ENCODE measurements around the gene TMEM200A.

Gene TMEM200A

DNA sequence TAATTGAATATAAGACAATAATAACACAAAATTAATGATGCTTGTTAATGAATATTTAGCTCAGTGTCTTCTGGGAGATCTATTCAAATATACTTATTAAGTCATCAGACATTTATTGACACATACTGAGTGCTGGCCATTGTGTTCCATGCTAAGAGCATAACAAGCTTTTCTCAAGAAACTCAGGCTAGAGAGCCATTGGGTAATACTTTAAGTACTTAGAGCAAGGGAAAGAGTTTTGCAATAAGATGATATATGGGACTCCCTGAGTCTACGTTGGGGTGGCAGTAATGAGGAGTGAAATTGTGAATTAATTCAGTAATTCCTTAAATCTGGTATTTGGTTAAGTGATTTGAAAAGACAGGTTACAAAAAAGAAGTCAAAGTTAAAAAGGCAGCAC is 11.1 kb downstream of the TMEM200A start:
- intact Hi-C loops (cut with DNase I) = no loop called here
- no peak for DNase-seq

DNA sequence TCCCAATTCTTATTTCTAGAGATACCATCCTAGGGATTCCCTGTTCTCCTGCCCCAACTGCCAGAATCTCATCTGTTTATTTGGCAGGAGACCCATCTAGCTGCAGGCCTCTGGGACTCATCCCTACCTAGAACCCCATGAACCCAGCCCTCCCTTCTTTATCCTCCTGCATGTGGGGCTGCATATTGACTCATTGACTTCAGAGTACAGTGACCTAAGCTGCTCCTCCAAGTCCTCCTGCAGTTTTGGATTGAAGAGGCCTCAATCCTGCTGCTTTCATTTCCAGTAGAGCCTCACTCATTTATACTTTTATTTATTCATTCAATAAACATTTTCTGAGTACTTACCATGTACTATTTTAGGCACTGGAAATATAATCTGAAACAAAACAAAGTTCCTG is 11.6 kb downstream of the TMEM200A start:
- intact Hi-C loops (cut with DNase I) = no loop called here
- no peak for DNase-seq

- intact Hi-C loops (cut with DNase I) = no loop called here
- no peak for DNase-seq
These were observed 12.1 kb downstream of the TMEM200A start for GRCh38 chr6:130377915-130378314.

DNA sequence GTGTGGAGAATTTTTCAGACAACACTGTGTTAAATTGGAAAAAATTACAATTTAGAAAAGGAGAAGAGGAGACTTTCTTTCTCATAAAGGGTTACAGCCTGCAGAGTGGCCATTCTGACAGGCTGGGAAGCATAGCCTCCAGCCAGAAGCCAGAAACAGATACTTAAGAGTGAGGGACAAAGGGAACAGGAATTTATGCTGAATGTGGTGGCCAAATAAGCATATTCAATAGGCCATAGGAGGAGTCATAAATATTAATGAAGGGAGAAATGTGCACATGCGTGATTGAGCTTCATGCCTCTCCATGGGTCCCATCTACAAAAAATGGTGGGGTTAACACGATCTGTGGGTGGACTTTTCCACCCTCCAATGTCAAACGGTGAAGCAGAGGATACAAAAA is 13.4 kb downstream of the TMEM200A start:
- DNase-seq = no peak
- intact Hi-C loops (cut with DNase I) = no loop called here

DNA sequence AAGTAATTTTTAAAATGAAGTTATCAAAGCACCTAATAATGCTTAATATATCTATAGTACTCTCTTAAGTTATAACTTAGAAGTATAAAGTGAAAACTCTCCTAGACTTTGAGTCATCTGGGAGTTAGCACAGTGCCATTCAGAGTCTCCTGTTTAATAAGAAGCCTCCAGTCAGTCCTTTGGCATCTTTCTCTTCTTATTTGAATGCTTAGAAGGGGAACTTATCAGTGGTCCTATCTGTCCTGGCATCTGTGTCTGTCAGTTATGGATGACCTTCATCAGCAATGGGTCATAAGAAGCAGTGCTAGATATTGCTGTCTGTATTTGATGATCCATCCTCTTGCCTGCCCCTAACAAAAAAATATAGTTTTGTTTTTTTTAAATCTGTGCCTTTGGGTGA is 15.2 kb downstream of the TMEM200A start:
- intact Hi-C loops (cut with DNase I) = no loop called here
- DNase-seq = no peak

GRCh38 chr6:130381459-130382380 is 15.9 kb downstream of the TMEM200A start:
- DNase-seq = no peak
- intact Hi-C loops (cut with DNase I) = no loop called here

DNA sequence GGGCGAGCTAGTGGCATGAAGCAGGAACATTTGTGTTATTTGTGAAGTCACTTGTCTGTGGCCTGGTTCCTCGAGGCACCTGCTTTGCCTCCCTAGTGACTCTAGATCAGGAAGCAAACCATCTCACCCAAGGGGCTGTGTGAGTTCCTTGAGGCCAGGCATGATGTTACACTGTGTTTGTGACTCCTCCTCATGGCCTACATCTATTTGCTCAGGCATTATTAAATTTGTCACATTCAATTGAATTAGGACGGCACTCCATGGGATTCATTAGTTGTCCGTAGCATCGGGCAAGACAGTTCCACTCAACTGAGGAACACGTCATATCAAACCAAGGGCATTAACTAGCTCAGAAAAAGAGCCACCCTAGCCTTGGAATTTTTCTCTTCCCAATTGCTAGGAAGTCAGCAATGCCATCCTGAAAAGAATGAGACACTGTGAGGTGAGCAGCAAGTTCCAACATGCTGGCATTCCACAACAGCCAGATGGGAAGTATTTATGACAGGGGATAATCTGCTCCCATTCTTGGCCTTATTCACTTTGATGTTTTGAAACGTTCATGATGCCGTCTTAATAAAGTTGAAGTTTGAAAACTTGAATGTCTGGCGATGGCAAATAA is 17.2 kb downstream of the TMEM200A start:
- DNase-seq = no peak
- intact Hi-C loops (cut with DNase I) = no loop called here

GRCh38 chr6:130385064-130385695 is 19.4 kb downstream of the TMEM200A start:
- DNase-seq = no peak
- intact Hi-C loops (cut with DNase I) = no loop called here

- no peak for DNase-seq
- intact Hi-C loops (cut with DNase I) = no loop called here
These were observed 23.3 kb downstream of the TMEM200A start for GRCh38 chr6:130389142-130389541.

GRCh38 chr6:130390890-130391289 is 25.1 kb downstream of the TMEM200A start:
- DNase-seq = no peak
- intact Hi-C loops (cut with DNase I) = no loop called here

- intact Hi-C loops (cut with DNase I) = no loop called here
- DNase-seq = no peak
These were observed 27.5 kb downstream of the TMEM200A start for GRCh38 chr6:130393306-130393705.

- intact Hi-C loops (cut with DNase I) = no loop called here
- DNase-seq = peak in 9 of 10 donors; percentile 19 to 91 (median 55)
These were observed 28.4 kb downstream of the TMEM200A start for GRCh38 chr6:130394246-130394645.

- intact Hi-C loops (cut with DNase I) = no loop called here
These were observed 29.3 kb downstream of the TMEM200A start for GRCh38 chr6:130395164-130395563.

DNA sequence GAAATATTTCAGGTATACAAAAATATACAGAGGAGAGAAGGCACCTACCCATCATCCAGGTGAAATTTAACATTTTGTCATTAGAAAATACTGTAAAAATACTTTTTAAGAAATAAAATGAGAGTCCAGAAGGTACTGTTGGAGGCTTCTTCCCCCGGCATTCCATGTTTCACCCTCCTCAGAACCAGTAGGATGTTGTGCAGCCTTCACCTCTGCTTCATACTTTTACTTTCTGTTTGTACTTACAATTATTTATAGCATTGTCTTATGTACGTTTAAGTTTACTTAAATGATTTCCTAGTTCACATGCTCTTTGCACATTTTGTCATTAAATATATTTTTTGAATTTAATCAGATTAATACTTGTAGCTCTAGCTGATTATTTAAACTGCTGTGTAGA is 30.9 kb downstream of the TMEM200A start:
- intact Hi-C loops (cut with DNase I) = no loop called here

More at GRCh38 chr6:130395164-130395563, 29.3 kb downstream of the TMEM200A start:
- DNase-seq = no peak

DNA sequence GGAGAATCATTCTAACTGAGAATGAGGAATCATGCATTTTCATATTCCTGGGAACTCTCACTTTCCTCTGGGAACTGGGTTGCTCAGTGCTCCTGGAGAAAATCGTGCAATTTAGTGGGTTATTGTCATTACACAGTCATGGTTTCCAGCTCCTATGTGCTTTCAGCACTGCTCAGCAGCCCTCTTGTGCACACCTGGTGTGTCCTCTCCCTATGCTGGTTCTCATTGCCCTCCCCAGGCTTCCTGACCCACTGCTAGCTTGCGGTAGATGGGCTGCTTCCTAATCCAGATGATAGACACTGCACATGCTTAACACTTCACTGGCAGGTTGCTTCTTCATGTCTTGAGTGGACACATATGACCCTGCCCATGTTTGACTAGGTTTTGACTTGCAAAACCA is 39.7 kb downstream of the TMEM200A start:
- intact Hi-C loops (cut with DNase I) = no loop called here
- DNase-seq = no peak

More for the DNA sequence above, 30.9 kb downstream of the TMEM200A start:
- no peak for DNase-seq

DNA sequence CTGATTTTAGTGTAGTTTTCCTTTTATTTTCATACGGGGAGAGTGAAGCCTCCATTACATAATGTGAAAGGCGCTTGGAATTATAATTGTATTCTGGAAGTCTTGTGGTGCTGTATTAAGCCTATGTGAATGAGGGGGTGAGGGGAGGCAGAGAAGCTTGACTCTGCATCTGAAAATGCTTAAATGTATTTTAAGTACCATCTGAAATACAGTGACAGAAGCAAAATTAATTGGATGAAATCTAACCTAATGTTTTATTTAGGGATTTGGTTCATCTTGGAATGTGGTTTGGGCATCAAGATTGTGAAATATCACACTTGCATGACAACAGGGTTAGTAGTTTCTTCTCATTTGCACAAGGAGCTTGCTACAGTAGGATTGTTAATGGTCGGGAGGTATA is 41.2 kb downstream of the TMEM200A start:
- DNase-seq = no peak
- intact Hi-C loops (cut with DNase I) = no loop called here

GRCh38 chr6:130409418-130410100 is 43.7 kb downstream of the TMEM200A start:
- intact Hi-C loops (cut with DNase I) = no loop called here
- DNase-seq = no peak

DNA sequence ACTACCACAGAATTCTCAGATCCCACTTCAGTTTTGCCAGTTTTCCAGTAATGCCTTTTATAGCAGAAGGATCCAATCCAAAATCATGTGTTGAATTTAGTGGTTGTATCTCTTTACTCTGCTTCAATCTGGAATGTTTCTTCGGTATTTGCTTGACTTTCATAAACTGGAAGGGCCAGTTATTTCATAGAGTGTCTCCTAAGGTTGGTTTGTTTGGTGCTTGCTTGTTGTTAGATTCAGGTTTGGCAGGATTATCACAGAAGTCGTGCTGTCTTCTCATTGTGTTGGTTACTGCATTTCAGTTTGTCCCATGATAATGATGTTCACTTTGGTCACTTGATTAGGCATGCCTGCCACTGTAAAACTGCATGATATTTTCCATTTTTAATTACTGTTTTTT is 45.7 kb downstream of the TMEM200A start:
- DNase-seq = no peak
- intact Hi-C loops (cut with DNase I) = no loop called here

- no peak for DNase-seq
- intact Hi-C loops (cut with DNase I) = no loop called here
These were observed 46.9 kb downstream of the TMEM200A start for GRCh38 chr6:130412556-130413290.

DNA sequence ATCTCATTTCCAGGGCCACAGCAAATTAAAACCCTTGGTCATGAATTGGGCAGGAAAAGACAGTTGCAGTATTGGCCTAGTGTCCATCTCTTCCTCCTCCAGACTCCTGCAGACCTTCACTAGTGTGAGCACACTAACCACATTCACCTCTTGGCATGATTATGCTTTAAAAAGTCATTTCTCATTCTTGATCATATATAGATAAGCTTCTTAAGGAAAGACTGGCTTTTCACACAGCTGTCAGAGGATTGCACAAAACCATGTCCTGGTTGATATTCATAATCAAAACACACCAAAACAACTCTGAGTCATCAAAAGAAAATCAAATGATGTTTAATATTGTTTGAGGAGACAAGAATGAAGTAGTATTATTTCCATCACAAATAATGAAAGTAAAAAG is 52.1 kb downstream of the TMEM200A start:
- intact Hi-C loops (cut with DNase I) = no loop called here
- DNase-seq = no peak
